Stimulated activated CD4-positive, alpha-beta T cell treated with anti-CD3 and anti-CD28 coated beads, Interleukin-4, amount 100 ng/mL, for 4 hours (primary cell): ENCODE measurements around the gene TRIM38.
"Not testable (repeated sequence)": the region's sequence is repeated elsewhere in the genome, so short reads cannot be mapped to it uniquely, and the experiment has no call there.

Source experiments
- DNase-seq, 2 experiments: peaks; one replicate each; pipeline ENCODE4 v3.0.0-alpha.2; 2020

TRIM38 gene

DNA sequence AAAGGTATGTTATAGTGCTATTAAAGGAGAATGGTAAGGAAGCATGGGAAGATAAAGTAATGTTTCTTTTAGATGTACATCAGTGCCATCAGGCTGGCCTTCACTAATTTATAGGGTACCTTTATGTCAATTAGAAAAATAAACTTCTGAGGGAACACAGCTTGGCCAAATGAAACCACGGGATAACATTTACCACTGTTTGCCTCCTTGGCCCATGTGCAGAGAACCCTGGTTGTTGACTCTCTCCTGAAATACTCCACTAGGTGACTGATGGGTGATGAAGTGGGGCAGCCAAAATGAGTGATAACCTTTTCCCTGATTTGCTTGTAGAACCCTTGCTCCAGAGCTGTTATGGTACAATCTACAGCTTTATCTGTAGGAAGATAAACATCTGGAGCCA lies 9.5 kb downstream of the TRIM38 start:
- DNase-seq: no peak

DNA sequence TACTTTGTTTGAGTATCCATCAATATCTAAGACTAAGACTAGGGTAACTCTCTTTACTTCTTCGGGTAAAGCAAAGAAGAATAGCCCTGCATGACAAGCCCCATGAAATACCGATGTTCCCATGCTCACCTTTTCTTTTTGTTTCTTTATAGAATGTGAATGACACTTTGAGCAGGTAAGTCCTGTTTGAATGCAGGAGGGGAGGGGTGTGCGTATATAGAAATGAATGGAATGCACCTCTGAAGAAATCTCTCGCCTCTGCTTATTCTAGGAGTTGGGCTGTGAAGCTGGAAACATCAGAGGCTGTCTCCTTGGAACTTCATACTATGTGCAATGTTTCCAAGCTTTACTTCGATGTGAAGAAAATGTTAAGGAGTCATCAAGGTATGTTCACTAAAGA lies 10.3 kb downstream of the TRIM38 start:
- DNase-seq: no peak

DNA sequence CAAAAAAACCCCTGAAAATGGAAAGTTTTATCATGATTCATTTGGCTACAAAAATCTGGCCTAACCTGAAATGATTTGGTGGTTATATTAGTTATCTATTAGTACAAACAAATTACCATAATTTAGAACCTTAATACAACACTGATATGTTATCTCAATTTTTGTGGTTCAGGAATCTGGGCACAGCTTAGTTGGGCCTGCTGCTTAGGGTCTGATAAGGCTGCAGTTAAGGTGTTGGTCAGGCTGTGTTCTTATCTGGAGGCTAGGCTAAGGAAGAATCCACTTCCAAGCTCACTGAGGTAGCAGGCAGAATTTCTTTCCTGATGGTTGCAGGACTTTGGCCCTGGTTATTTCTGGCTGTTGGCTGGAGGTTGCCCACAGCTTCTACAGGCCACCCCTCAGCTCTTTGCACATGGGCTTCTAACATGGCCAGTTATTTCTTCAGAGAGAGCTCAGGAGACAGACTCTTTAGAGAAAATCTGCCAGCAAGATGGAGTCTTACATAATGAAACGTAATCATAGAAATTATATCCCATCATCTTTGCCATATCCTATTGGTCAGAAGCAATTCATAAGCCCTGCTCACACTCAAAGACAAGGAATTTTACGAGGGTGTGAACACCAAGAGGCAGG lies 11.4 kb downstream of the TRIM38 start:
- DNase-seq: no peak

DNA sequence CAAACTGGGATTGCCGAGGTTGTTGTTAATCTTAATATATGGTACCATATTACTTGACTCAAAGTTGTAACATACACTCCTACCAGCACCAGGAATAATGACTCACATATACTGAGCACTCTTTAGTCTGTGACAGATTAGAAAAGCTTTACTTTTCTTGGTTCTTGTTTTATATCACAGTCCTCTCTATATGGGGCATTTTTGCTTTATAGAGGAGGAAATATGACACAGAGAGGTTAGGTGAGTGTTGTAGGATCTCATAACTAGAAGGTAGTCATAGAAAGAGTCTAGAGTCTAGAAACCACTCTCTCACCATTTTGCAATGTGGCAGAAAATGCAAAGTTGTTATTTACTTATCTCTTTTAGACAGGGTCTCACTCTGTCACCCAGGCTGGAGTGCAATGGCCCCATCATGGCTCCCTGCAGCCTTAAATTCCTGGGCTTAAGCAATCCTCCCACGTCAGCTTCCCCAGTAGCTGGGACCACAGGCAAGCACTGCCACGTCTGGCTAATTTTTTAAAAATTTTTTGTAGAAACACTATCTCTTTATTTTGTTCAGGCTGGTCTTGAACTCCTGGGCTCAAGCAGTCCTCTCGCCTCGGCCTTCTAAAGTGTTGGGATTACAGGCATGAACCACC lies 13.4 kb downstream of the TRIM38 start:
- DNase-seq: no peak

DNA sequence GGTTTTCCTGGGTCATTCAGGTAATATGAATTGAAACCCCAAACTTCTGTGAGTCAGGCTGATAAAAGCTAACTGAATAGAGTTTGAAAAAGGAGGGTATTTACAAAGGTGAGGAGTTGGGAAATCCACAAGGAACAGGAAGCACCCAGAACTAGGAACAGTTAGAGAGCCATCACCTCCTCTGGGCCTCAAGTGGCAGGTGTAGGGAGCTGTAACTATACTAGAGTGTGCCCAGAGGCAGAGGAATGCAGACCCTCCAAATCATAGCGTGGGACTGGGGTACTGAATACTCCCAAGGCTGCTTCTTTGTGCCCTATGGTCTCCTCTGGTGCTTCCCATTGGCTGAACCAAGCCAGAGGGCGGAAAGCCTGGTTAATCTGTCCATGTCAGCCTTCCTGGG lies 18.3 kb downstream of the TRIM38 start:
- DNase-seq: no peak

DNA sequence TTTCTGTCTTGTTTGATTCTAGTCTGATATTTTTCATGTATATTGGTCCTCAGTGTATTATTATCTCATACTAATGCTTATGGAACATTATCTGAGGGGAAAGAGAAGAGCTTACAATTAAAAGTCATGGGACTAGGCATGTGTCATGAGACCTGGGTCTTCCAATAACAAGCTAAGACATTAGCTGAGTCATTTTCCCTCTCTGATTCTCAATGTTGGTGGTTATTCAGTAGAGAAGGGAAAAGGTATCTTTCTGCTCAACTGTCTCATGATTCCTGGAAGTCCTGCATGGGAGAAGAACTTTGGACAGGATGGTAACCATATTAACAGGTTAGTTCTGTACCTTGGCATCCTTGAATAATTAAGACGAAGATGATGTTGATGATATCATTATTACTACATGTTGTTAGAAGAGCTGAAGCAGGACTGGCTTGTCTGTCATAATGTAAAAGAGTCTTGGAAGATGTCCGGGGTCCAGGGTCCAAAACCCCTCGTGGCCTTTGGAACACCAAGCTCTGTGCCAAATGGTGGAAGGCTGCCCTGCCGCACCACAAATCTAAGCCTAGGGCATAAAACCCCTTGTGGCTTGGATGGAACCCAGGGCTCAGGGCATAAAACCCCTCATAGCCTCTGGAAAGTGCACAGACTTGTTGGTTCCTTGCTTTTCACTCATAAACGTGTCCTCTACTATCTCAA lies 19.1 kb downstream of the TRIM38 start:
- no peak for DNase-seq

DNA sequence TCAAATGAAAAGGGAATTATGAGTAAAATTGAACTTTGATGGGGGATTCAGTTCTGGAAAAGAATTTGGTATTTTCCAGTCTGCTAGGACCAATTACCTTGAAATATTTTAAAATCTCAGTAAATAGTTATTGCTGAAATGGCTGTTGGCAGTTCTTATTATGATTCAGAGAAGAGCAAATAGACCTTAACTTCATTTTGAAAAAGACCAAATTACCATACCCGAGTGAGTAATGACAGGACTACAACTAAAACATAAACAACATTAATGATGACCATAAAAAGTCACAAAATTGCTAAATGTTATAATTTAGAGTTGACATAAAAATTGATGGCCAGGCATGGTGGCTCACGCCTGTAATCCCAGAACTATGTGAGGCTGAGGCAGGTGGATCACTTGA lies 21.7 kb downstream of the TRIM38 start:
- no peak for DNase-seq

DNA sequence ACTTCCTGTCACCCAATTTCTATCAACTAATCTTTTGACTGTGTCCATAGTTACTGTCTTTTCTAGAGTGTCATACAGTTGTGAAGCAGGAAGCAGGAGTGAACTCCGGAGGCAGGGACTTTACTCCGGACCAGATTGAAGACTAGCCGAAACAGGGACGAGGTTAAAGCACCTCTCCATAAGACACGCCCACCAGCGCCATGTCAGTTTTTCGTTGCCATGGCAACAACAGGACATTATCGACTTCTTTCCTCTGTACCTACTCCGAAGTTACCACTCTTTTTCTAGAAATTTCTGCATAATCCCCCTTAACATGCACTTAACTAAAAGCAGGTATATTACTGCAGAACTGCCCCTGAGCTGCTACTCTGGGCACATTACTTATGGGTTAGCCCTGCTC lies 25.2 kb downstream of the TRIM38 start:
- no peak for DNase-seq

DNA sequence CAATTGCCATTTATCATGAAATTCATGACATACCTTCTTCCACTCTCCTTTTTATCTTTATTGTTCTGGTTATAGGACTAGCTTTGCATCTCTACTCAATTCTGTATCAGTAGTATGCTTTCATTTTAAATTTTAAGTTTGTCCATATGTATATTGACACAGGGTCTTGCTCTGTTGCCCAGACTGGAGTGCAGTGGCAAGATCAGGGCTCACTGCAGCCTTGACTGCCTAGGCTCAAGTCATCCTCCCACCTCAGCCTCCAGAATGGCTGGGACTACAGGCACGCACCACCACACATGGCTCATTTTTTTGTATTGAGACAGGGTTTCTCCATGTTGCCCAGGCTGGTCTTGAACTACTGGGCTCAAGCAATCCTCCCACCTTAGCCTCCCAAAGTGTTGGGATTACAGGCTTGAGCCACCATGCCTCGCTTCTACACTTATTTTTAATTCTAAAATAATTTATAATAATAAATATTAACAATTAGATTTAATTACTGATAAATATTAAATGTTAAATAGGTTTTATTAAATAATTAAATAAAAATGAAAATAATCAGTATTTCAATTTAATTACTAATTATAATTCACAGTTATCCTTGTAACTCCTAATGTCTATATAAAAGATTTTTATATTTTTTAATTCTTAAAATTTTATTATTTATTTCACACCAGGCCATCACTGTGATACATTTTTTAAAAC lies 27.7 kb downstream of the TRIM38 start:
- DNase-seq: no peak

DNA sequence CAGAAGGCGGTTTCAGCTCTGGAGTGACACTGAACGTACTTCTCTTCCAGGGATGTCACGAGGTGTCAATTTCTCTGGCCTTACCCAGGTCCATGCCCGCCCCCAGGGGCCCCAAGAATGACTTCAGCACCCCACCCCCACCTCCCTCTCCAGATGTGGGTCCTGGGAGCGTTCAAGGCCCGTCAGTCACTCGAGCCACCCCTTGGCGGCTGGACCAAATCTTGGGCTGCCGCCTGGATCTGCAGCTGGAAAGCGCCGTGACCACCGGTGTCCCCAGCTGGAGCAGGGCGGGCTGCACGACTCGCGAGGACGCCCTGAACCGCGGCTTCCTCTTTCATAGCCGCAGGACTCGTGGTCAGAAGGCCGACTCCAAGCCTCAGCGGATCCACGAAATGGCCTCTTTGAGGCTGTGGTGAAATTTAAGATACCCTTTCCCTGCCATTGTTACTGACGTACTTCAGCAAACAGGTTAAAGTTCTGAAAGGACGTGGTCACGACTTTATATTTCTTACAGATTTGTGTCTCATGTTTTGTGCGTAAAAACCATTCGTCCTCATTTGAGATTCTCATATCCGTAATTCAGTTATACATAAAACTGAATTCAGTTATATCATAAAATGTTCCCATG lies 29.3 kb downstream of the TRIM38 start:
- DNase-seq: peak; percentile 9 to 19

DNA sequence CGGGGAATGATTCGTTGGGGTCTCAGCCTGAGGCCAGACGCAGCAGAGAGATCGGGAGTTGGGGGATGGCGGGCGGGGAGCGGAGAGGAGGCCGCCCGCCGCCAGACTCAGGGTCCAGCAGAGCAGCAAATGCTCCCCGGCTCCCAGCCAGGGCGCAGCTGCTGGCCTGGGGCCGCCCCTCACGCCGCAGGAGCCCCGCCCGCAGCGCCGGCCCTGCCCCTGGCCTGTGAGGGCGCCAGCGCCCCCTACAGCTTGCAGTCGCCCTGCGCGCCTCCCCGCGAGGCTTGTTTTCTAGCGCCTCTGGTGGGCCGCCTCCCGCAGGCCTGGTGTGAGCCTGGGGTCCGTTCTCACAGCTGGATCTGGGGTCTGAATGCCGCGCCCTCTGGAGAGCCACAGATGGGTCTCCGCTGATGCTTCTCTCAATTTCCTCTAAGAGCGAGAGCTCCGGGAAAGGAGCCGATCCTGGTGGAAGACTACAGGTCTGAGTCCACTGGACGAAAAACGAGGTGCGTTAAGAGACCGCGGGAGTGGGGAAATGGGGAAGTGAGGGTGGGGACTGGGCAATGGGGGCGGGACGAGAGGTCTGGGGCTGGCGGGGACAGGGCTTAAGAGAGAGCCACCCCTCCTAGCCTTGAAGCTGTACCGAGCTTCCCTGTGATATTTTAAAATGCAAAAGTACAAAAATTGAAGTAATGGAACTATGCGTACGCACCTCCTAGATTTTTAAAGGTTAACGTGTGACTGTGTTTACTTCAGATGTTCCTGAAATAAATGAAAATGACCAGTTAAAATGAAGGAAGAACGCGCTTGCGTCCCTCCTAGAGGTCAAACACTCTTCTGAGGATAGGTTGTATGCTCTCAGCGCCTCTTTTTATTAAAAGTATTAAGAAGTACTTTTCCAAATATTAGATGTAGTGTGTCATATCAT lies 30.1 kb downstream of the TRIM38 start:
- peak; percentile 85 to 96 for DNase-seq

DNA sequence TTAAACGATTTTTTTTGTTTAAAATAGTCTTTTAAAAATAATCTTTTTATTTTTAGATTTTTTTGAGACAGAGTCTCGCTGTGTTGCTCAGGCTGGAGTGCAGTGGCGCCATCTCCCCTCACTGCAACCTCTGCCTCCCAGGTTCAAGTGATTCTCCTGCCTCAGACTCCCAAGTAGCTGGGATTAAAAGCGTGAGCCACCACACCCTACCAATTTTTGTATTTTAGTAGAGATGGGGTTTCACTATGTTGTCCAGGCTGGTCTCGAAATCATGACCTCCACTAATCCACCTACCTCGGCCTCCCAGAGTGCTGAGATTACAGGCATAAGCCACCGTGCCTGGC lies 30.7 kb downstream of the TRIM38 start:
- not testable (repeated sequence) for DNase-seq

DNA sequence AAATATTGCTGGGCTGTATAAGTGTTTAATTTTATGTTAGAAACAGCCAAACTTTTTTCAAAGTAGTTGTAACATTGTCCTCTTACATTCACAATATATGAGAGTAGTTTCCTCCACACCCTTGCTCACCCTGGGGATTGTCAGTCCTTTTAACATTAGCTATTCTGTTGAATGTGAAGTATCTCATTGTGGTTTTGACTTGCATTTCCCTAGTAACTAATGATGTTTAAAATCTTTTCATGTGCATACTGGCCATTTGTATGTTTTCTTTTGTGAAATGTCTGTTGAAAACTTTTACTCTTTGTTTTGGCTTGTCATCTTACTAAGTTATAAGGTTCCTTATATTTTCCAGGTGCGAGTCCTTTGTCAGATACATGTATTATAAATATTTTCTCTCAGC lies 32.9 kb downstream of the TRIM38 start:
- no peak for DNase-seq

DNA sequence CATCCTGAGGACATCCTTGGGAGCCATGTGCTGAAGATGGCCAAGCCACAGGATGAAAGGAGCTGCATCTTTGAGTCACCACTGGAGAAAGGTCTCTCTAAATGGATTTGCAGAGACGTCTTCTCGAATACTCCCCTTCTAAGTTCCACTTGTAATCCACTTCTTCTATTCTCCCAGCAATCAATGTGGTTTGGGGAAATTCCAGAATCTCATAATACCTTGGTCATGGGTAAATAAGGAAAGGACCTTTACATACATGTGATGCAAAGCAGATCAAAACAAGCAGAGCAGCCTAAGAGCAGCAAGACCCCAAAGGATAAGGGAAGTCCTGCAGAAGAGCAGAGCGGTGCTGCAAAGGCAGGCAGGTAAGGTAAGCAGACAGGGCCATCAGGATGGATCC lies 35.3 kb downstream of the TRIM38 start:
- no peak for DNase-seq

DNA sequence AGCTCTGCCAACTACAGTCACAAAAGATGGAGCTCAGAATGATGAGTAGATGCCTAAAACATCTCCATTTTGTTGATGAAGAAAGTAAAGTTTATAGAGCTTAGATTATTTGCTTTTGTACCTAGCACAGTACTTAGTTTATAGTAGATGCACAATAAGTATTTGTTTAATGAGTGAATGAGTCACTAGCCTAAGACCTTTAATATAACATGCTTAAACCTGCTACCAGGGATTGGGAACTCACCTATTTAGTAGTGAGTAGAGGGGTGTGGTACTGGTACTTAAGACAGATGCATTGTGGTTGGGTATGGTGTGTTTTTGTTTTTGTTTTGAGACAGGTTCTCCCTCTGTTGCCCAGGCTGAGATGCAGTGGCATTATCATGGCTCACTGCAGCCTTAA lies 35.8 kb downstream of the TRIM38 start:
- DNase-seq: no peak

DNA sequence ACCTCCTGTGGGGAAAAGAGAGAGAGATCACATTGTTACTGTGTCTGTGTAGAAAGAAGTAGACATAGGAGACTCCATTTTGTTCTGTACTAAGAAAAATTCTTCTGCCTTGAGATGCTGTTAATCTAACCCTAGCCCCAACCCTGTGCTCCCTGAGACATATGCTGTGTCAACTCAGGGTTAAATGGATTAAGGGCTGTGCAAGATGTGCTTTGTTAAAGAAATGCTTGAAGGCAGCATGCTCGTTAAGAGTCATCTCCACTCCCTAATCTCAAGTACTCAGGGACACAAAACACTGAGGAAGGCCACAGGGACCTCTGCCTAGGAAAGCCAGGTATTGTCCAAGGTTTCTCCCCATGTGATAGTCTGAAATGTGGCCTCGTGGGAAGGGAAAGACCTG lies 36.6 kb downstream of the TRIM38 start:
- not testable (repeated sequence) for DNase-seq

DNA sequence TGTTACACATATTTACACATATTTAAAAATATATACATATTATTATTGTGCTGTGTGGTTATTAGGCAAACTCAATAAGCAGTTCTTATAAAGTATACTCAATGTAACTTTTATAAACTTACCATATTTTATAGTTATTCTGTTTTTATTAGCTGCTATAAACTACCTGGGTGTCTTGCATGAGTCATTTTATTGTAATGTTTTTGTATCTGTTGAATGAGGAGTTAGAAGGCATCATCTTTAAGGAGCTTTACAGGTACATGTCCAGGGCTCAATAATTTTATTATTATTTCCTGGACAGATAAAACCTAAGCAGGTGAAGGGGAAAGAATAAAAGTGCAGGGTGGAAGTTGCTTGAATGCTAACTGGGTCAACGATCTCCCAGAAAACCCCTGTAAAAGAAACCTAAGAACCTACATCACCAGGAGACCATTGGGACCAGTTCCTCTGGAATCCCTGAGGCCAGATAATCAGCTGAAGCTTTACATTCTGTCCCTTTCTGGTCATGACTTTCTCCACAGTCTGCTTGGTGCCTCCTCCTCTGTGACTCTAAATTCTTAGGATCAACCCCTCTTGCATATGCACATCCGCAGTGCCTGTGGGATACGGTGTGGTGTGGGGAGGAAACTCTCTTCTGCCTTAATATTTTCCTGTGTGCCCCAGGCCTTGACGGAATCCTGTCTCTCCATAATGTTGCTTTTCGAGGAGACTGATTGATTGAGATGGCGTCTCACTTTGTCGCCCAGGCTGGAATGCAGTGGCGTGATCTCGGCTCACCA lies 38.0 kb downstream of the TRIM38 start:
- no peak for DNase-seq

DNA sequence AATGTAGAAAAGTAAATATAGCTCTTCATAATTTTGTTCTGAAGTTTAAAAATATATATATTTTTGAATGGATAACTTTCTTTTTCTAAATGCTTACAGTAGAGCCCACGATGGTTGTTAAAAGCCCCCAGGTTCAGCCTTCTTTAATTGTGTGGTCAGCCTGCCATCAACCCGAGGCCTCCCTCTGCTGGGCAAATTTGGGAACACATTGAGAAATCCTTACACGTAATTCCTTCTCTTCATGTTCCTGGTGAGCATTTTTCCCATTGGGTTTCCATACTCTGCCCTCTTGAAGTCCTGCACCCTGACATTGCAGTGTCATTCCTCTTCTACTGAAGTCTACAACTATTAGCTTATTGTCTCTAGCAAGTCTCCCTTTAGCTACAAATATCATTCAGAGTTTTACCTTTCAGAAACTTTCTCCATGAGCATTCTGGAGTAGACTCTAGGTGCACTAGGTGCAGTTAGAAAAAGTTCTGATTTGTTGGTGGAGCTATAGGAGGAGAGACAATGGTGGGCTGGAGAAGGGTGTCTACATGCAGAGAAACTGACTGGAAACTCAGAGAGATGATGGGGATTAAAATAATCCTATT lies 40.6 kb downstream of the TRIM38 start:
- peak; percentile 15 to 31 for DNase-seq

DNA sequence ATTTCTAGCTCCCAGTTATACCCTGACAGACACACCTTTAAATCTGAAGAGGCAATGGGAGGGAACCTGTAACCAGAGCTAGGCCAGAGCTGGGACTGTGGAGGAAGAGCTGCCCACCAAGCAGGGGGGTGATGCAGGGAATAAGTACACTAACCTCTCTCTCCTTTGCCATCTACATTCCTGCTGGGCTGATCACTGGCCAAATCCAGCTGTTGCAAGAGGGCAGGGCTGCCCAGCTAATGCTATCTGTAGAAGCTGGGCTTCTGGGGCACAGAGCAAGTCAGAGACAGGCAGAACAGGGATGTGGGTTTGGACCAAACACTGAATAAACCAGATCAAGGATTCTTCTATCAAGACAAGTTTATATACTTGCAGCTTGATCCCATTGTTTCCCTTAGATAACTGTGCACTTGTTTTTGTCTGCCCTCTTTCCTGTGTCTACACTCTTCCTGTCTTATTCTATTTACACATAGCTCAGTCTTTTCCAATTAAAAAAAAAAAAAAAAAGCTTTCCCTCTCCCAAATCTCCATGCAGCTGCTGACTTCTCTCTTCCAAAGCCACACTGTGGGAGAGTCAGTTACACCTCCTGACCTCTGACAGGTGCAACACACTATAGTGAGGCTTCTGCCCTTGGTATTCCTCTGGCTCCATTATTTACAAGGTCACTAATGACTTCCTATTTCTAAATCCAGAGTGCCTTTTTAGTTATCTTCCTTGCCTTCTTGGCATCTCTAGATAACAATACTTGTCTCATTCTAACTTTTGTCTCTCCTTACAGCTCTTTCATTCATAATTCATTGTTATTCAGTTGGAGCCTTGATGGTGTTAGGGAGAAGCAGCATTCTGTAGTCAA lies 43.7 kb downstream of the TRIM38 start:
- DNase-seq: no peak

DNA sequence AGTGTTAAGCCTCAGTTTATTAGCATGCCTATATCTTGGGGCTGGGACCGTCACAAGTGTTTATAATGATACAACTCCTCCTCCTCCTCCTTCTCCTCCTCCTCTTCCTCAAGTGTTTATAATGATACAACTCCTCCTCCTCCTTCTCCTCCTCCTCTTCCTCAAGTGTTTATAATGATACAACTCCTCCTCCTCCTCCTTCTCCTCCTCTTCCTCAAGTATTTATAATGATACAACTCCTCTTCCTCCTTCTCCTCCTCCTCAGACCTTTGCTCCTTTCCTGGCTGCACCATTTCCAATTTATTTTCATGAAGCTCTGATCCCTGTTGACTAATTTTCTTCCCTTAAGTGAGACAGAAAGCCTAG lies 44.3 kb downstream of the TRIM38 start:
- DNase-seq: not testable (repeated sequence)
